PC-9 (cell line): Measurements from ENCODE around the gene PLA2G2C.

Experiments used
- CTCF ChIP-seq: fragments of 200-600 bp; sonication (generic); conservative IDR thresholded peaks from 2 replicates; pipeline ENCODE4 v1.6.1; 2017; ENCODE audit warnings: mixed run types, antibody characterized with exemption, mild to moderate bottlenecking, moderate library complexity
- EZH2 ChIP-seq: fragments of 200-600 bp; sonication (generic); IDR thresholded peaks from 2 replicates; pipeline ENCODE4 v1.8.0; 2017; ENCODE audit warnings: antibody characterized with exemption, low read depth

GRCh38 chr1:20143734-20144565 is 42.4 kb downstream of the PLA2G2C start:
- TF ChIP-seq CTCF (no peak), EZH2 (no peak)
